ENCODE measurements around the gene OTUB2. TPM values are rescaled to one million over a fixed set of nuclear protein-coding genes. Genes with fewer than 3 reads are reported as not detected.

The OTUB2 gene
- total RNA-seq, 1 donor from 2014 or later = 1.9 TPM

- H3K27me3 Mint-ChIP-seq (ENCODE audit: low read depth) = no peaks in the 10 kb centered on the region
- no peak for DNase-seq (ENCODE audit: low spot score)
- TF ChIP-seq, protein P1, sequence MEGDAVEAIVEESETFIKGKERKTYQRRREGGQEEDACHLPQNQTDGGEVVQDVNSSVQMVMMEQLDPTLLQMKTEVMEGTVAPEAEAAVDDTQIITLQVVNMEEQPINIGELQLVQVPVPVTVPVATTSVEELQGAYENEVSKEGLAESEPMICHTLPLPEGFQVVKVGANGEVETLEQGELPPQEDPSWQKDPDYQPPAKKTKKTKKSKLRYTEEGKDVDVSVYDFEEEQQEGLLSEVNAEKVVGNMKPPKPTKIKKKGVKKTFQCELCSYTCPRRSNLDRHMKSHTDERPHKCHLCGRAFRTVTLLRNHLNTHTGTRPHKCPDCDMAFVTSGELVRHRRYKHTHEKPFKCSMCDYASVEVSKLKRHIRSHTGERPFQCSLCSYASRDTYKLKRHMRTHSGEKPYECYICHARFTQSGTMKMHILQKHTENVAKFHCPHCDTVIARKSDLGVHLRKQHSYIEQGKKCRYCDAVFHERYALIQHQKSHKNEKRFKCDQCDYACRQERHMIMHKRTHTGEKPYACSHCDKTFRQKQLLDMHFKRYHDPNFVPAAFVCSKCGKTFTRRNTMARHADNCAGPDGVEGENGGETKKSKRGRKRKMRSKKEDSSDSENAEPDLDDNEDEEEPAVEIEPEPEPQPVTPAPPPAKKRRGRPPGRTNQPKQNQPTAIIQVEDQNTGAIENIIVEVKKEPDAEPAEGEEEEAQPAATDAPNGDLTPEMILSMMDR (IDR thresholded peaks at IDR 0.05) = no peak
- no peak overlapping the region for H3K27ac Mint-ChIP-seq (ENCODE audit: unreplicated experiment)
- H3K9me3 Mint-ChIP-seq (ENCODE audit: low read depth) = no peaks in the 10 kb centered on the region
- no peak overlapping the region for H3K4me3 Mint-ChIP-seq (ENCODE audit: unreplicated experiment)
- H3K36me3 Mint-ChIP-seq (ENCODE audit: low read depth) = peaks cover 7% of the 10 kb centered on the region
- no peaks in the 10 kb centered on the region for H3K4me1 Mint-ChIP-seq (ENCODE audit: low read depth)
Observed at GRCh38 chr14:94093418-94093817, 67.3 kb downstream of the OTUB2 start.

DNA sequence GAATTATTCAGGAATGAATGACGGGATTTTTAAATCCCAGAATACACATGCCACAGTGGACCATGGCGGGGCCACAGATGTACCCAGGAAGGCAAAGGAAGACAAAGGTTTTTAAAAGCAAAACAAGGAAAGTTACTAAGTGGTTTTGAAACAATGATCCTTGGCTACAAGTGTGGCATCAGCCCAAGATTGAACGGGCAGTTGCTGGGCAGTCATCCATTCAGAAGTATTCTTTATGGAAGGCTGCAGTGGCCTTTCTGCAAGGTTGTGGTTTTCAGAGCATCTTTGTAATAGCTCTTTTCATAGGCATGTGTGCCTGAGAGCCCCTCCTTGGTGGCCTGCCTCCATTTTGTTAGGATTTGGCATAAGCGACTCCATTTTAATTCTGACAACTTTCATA lies 71.0 kb downstream of the OTUB2 start:
- Mint-ChIP-seq H3K9me3 (ENCODE audit: low read depth) (no peaks in the 10 kb centered on the region), H3K4me1 (ENCODE audit: low read depth) (peaks cover 16% of the 10 kb centered on the region), H3K36me3 (ENCODE audit: low read depth) (peaks cover 11% of the 10 kb centered on the region), H3K27ac (ENCODE audit: unreplicated experiment) (no peak overlapping the region), H3K4me3 (ENCODE audit: unreplicated experiment) (no peak overlapping the region), H3K27me3 (ENCODE audit: low read depth) (no peaks in the 10 kb centered on the region)
- TF ChIP-seq, protein P1 (IDR thresholded peaks at IDR 0.05) = no peak
- no peak for DNase-seq (ENCODE audit: low spot score)

Other genes with a start within 250 kb of the OTUB2 start
- not detected in 3 replicates for gene PRIMA1, start 237.9 kb upstream of the OTUB2 start, total RNA-seq
- gene FAM181A, start 99.0 kb upstream of the OTUB2 start, total RNA-seq = not detected in 3 replicates
- 0.67 to 1.2 TPM in 2 of 3 replicates, not detected in the other for gene ASB2, start 49.8 kb upstream of the OTUB2 start, total RNA-seq
- gene CCDC197, start 29.0 kb upstream of the OTUB2 start, total RNA-seq = not detected in 3 replicates
- 136 to 151 TPM (median 149 TPM) in 3 replicates for gene DDX24, start 54.9 kb downstream of the OTUB2 start, total RNA-seq
- gene IFI27L1, start 55.0 kb downstream of the OTUB2 start, total RNA-seq = 33.0 to 35.0 TPM (median 33.6 TPM) in 3 replicates
- gene IFI27, start 84.4 kb downstream of the OTUB2 start, total RNA-seq = 1.5 to 3.3 TPM (median 1.5 TPM) in 3 replicates
- 36.0 to 71.8 TPM (median 66.8 TPM) in 3 replicates for gene IFI27L2, start 103.3 kb downstream of the OTUB2 start, total RNA-seq
- 0.22 TPM in 1 of 3 replicates, not detected in the others for gene PPP4R4, start 148.0 kb downstream of the OTUB2 start, total RNA-seq